GM18951 (cell line): ENCODE results near the gene INTS12.
"Not testable (repeated sequence)": the region's sequence is repeated elsewhere in the genome, so short reads cannot be mapped to it uniquely, and the experiment has no call there.

Source experiments
- POLR2A ChIP-seq: IDR thresholded peaks from 4 replicates; pipeline ENCODE4 v1.6.1; 2011; ENCODE audit warnings: mild to moderate bottlenecking; ENCODE audit not compliant: insufficient read length, insufficient read depth; ENCODE audit errors: extremely low read depth
- in situ Hi-C: fragments of 300-500 bp; cut with MboI; formaldehyde crosslinking; loops from one replicate; pipeline ENCODE4 v1.12.0; 2022; ENCODE audit warnings: low sequenced_read_pairs, mixed read lengths, inconsistent platforms; ENCODE audit not compliant: unreplicated experiment

Gene INTS12, protein sequence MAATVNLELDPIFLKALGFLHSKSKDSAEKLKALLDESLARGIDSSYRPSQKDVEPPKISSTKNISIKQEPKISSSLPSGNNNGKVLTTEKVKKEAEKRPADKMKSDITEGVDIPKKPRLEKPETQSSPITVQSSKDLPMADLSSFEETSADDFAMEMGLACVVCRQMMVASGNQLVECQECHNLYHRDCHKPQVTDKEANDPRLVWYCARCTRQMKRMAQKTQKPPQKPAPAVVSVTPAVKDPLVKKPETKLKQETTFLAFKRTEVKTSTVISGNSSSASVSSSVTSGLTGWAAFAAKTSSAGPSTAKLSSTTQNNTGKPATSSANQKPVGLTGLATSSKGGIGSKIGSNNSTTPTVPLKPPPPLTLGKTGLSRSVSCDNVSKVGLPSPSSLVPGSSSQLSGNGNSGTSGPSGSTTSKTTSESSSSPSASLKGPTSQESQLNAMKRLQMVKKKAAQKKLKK

DNA sequence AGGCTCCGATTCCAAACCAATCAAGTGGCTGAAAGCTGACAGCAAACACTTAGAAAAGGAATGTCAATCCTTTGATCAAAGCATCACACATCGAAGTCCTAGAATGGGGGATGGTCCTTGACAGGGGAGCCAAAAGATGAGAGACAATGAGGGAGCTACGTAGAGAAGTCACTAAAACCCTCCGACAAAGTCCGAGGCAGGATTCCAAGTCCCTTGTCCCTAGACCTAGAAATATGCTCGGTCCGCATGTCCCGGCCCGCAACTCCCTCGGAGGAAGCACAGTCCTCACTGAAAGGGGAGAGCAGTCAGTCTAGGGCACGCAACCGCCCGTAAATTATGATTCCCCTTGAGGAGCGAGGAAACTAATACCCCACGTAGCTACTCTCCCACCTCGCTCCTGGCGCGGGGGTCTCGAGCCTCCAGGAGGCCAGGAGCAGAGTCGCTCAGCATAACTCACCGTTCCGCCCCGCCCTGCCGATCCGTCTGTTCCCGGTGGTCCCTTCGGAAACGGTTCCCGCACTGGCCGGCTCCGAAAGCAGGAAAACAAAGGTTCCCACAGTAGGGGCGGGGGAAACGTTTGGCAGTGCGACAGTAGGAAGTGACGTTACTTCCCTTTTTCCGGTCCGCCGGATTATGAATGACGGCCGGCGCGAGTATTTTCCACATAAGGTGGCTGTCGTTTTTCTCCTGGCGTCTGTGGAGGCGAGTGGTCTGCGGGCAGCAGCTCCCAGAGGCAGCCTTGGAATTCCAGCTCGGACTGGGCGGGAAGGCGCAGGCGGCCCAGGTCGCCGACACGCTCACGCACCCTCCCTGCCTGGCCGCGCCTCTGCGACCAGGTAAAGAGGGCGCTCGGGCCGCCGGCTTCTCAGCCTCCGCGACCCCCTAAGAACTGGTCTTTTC, at the start of gene INTS12, which contains the start of gene GSTCD:
Gene INTS12, minus strand, starts transcription at position 509 of the 900 bp plus-strand sequence. CDS start 8,684 bp downstream, outside the sequence.
Gene GSTCD, plus strand, starts transcription at position 604 of the 900 bp plus-strand sequence. CDS start 8,830 bp downstream, outside the sequence.
- in situ Hi-C loops: loop anchor here (25.0 kb wide), 1 partner anchor 196 kb away; no protein-coding TSS in a partner anchor
- peak; percentile 91 for TF ChIP-seq POLR2A

DNA sequence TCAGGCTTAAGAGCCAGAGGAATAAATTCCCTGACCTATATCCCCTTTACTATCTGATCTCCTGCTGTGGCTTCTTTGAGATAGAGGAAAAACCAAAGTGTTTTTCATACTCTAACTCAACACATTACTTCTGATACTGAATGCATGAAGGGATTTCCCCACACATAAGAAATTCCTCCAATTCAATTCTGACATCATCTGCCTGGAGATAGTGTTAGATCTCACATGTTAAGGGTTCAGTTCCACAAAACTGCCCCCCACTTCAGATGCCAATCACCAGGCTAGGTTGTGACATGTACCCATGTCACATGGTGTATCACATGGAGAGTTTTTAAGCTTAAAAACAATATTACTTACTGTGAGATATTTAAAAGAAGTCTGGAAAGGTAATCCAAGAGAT, 46.9 kb upstream of the INTS12 start:
- in situ Hi-C loops: no loop called here

GRCh38 chr4:105753361-105753760, 44.9 kb upstream of the INTS12 start:
- in situ Hi-C loops: no loop called here
- TF ChIP-seq POLR2A: no peak

More for the DNA sequence above, 46.9 kb upstream of the INTS12 start:
- no peak for TF ChIP-seq POLR2A

GRCh38 chr4:105751718-105752299, 43.3 kb upstream of the INTS12 start:
- no peak for TF ChIP-seq POLR2A
- in situ Hi-C loops: no loop called here

GRCh38 chr4:105748222-105748621, 39.7 kb upstream of the INTS12 start:
- no peak for TF ChIP-seq POLR2A
- in situ Hi-C loops: no loop called here

DNA sequence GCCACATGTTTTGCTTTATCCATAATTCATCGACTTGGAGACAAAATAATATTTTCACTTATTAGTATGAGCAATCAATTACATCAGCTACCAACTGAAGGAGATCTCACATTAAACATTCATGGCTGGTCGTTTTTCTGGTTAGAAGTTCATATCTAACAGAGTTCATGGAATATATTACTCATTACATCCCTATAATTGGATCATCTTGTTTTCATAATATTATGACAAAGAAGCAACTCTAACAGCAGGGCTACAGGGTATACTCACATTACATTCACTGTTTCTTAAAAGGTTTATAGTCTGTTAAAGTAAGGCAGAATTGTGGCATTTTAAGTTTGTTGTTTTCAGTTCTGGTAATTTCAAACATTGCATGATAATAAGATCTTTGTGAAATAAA, 33.1 kb upstream of the INTS12 start:
- TF ChIP-seq POLR2A: no peak
- in situ Hi-C loops: no loop called here

DNA sequence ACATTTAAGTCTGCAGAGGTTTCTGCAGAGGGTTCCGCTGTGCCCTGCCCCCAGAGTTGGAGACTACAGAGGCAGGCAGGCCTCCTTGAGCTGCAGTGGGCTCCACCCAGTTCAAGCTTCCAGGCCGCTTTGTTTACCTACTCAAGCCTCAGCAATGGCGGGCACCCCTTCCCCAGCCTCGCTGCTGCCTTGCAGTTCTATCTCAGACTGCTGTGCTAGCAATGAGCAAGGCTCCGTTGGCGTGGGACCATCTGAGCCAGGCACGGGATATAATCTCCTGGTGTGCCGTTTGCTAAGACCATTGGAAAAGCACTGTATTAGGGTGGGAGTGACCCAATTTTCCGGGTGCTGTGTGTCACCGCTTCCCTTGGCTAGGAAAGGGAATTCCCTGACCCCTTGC, 26.7 kb upstream of the INTS12 start:
- in situ Hi-C loops: not testable (repeated sequence)

DNA sequence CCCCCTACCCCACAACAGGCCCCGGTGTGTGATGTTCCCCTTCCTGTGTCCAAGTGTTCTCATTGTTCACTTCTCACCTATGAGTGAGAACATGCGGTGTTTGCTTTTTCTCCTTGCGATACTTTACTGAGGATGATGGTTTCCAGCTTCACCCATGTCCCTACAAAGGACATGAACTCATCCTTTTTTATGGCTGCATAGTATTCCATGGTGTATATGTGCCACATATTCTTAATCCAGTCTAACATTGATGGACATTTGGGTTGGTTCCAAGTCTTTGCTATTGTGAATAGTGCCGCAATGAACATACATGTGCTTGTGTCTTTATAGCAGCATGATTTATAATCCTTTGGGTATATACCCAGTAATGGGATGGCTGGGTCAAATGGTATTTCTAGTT, 21.4 kb upstream of the INTS12 start:
- in situ Hi-C loops: not testable (repeated sequence)

DNA sequence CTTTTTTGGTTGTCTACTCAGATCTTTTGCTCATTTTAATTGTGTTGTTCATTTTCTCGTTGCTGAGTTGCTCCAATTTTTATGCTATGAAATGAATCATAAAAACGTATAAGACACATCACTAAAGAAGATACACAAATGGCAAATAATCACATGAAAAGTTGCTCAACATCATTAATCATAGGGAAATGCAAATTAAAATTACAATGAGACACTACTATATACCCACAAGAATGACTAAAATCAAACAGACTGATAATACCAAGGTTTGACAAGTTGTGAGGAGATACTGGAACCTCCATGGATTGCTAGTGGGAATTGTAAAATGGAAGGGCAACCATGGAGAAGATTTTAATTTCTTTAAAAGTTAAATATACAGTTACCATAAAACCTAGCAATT, 17.1 kb upstream of the INTS12 start:
- no peak for TF ChIP-seq POLR2A
- in situ Hi-C loops: no loop called here

- in situ Hi-C loops: loop anchor here (25.0 kb wide), 1 partner anchor 207 kb away; no protein-coding TSS in a partner anchor
Measured at GRCh38 chr4:105719204-105719603, 10.7 kb upstream of the INTS12 start.

DNA sequence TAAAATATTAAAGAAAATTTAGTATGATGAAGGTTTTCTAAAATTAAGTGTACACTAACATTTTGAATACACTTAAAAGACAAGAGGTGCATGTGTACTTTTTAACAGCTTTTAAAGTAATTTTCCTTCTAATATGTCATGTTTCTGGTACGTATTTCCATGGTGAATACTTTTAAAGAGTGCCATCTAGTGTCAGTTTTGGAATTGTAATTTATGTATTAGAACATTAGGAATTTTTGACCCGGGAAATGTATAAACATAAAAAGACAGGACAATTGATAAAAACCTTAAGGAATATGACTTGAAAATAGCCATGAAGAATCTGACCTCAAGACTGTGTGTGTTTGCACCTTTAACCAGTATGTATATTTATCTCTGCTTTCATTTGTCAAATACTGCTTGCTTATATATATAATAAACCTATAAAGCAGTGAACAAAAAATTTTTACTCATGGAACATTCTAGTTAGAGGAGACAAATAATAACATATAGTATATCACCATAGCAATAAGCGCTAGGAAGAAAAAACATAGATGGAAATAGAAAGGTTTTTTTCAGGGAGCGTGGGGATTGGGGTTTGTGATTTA, 7.3 kb upstream of the INTS12 start:
- TF ChIP-seq POLR2A: no peak
- in situ Hi-C loops: loop anchor here (25.0 kb wide), 1 partner anchor 203 kb away; no protein-coding TSS in a partner anchor

More at GRCh38 chr4:105719204-105719603, 10.7 kb upstream of the INTS12 start:
- no peak for TF ChIP-seq POLR2A

GRCh38 chr4:105714932-105715331, 6.4 kb upstream of the INTS12 start:
- TF ChIP-seq POLR2A: no peak
- in situ Hi-C loops: loop anchor here (25.0 kb wide), 1 partner anchor 203 kb away; no protein-coding TSS in a partner anchor
